Measurements from ENCODE around the gene KDM8. TPM values are rescaled to one million over a fixed set of nuclear protein-coding genes. Genes with fewer than 3 reads are reported as not detected.
"Not testable (repeated sequence)": the region's sequence is repeated elsewhere in the genome, so short reads cannot be mapped to it uniquely, and the experiment has no call there.

KDM8 gene
- total RNA-seq, 4 donors from 2014 or later, result 1.9 to 12.0 (median 4.0) TPM

DNA sequence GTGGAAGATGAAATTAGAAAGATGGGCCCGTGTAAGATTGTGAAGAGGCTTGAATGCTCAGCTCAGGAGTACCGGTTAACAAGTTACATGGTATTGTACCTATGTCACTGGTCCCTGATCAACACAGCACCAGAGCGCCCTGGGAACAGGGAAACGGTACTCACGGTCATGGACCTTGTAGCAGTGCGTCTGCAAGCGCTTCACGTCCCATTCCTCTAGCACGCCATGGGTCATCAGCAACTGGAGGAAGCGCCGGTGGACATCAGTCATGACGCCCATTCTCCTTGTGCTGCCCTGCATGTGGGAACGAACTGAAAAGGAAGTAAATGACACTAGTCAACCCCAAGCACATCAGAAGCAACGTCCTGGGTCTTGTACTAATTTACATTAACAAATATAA, 53.9 kb downstream of the KDM8 start:
- no peak for ATAC-seq
- WGBS, 2 donors (ENCODE audit: low coverage in 1 of 2), result 61 to 97% methylated on average over 4 to 14 of the region's 14 CpGs
- peak overlapping the region; percentile 76 to 86 (median 86) for H3K27ac ChIP-seq

DNA sequence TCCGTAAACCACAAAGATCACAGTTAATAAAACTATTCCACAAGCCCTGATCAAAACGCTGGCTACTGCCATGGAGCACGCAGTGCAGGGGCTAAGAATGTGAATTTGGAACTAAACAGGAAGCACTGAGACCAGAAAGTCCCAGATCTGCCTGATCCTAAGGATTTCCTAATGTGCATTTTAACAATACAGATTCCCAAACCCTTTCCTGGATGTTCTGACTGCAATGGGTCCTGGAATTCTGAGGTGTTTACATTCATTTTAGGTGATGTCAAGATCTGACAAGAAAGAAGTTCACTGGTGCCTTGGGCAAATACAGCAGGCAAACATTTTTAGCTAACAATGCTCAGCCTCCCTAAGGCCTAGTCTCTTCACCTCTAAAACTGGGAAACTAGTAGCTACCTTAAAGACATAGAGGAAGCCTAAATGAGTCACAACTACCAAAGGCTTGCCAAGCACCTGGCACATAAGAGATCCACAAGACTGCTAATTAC, 55.0 kb downstream of the KDM8 start:
- TF ChIP-seq POLR2AphosphoS5 (IDR thresholded peaks at IDR 0.05) (peak; percentile 94), EP300 (IDR thresholded peaks at IDR 0.05) (no peak), POLR2A (IDR thresholded peaks at IDR 0.05) (no peak)
- TF ChIP-seq, protein P1, sequence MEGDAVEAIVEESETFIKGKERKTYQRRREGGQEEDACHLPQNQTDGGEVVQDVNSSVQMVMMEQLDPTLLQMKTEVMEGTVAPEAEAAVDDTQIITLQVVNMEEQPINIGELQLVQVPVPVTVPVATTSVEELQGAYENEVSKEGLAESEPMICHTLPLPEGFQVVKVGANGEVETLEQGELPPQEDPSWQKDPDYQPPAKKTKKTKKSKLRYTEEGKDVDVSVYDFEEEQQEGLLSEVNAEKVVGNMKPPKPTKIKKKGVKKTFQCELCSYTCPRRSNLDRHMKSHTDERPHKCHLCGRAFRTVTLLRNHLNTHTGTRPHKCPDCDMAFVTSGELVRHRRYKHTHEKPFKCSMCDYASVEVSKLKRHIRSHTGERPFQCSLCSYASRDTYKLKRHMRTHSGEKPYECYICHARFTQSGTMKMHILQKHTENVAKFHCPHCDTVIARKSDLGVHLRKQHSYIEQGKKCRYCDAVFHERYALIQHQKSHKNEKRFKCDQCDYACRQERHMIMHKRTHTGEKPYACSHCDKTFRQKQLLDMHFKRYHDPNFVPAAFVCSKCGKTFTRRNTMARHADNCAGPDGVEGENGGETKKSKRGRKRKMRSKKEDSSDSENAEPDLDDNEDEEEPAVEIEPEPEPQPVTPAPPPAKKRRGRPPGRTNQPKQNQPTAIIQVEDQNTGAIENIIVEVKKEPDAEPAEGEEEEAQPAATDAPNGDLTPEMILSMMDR (IDR thresholded peaks at IDR 0.05), result no peak
- H3K27me3 ChIP-seq, result no peaks in the 10 kb centered on the region
- H3K4me3 ChIP-seq, result no peak overlapping the region
- H3K36me3 ChIP-seq, result peaks cover 0 to 17% of the 10 kb centered on the region in 2 donors
- WGBS, 2 donors (ENCODE audit: low coverage in 1 of 2), result 29 to 37% methylated on average over 1 to 3 of the region's 3 CpGs
- H3K27ac ChIP-seq, result peak overlapping the region; percentile 76 to 86 (median 86)
- peak; percentile 68 for ATAC-seq
- H3K9me3 ChIP-seq, result no peaks in the 10 kb centered on the region
- H3K4me1 ChIP-seq, result peaks cover 10 to 91% (median 34%) of the 10 kb centered on the region in 3 donors

More for the DNA sequence above, 53.9 kb downstream of the KDM8 start:
- H3K4me1 ChIP-seq, result peaks cover 10 to 97% (median 40%) of the 10 kb centered on the region in 3 donors
- H3K36me3 ChIP-seq, result peaks cover 0 to 17% of the 10 kb centered on the region in 2 donors
- H3K9me3 ChIP-seq, result no peaks in the 10 kb centered on the region
- no peak overlapping the region for H3K4me3 ChIP-seq
- TF ChIP-seq POLR2AphosphoS5 (IDR thresholded peaks at IDR 0.05) (no peak), POLR2A (IDR thresholded peaks at IDR 0.05) (no peak), EP300 (IDR thresholded peaks at IDR 0.05) (no peak)
- TF ChIP-seq, protein P1 (IDR thresholded peaks at IDR 0.05), result no peak
- no peaks in the 10 kb centered on the region for H3K27me3 ChIP-seq

DNA sequence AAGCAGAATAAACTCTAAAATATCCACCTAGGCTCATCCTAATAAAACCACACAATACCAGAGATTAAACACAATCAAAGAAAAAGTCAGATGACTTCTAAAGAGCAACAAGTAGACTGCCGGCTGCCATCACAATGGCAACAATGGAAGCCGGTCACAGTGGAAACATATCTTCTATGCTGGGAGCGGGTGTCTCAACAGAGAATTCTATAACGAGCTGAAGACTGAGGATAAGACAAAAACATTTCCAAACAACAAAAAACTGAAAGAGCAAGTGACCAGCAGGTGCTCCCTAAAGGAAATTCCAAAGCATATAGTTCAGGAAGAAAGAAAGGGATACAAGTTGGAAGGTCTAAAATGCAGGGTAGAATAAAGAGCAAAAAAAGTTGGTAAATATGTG, 56.4 kb downstream of the KDM8 start:
- Histone ChIP-seq H3K27me3 (no peaks in the 10 kb centered on the region), H3K27ac (peak overlapping the region; percentile 76 to 86 (median 86)), H3K4me1 (peaks cover 10 to 89% (median 22%) of the 10 kb centered on the region in 3 donors), H3K36me3 (peaks cover 0 to 17% of the 10 kb centered on the region in 2 donors), H3K4me3 (no peak overlapping the region), H3K9me3 (no peaks in the 10 kb centered on the region)
- no peak for TF ChIP-seq POLR2AphosphoS5 (IDR thresholded peaks at IDR 0.05)
- TF ChIP-seq, protein P1 (IDR thresholded peaks at IDR 0.05), result no peak
- no peak for TF ChIP-seq EP300 (IDR thresholded peaks at IDR 0.05)
- no peak for TF ChIP-seq POLR2A (IDR thresholded peaks at IDR 0.05)
- WGBS, 2 donors (ENCODE audit: low coverage in 1 of 2), result 52 to 64% methylated on average over 3 of the region's 4 CpGs
- no peak for ATAC-seq

DNA sequence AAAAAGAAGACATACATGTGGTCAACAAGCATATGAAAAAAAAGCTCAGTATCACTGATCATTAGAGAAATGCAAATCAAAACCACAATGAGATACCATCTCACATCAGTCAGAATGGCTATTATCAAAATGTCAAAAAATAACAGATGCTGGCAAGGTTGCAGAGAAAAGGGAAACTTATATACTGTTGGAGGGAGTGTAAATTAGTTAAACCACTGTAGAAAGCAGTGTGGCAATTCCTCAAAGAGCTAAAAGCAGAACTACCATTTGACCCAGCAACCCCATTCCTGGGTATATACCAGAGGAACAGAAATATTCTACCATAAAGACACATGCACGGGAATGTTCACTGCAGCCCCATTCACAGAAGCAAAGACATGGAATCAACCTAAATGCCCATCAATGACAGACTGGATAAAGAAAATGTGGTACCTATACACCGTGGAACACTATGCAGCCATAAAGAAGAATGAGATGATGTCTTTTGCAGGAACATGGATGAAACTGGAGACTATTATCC, 59.6 kb downstream of the KDM8 start:
- not testable (repeated sequence) for H3K27ac ChIP-seq, H3K36me3 ChIP-seq, H3K27me3 ChIP-seq, H3K4me3 ChIP-seq, ATAC-seq, H3K9me3 ChIP-seq
- peaks cover 6 to 67% (median 16%) of the 10 kb centered on the region in 3 donors for H3K4me1 ChIP-seq
- WGBS, 2 donors (ENCODE audit: low coverage in 1 of 2), result 79 to 94% methylated on average over 2 of the region's 2 CpGs

DNA sequence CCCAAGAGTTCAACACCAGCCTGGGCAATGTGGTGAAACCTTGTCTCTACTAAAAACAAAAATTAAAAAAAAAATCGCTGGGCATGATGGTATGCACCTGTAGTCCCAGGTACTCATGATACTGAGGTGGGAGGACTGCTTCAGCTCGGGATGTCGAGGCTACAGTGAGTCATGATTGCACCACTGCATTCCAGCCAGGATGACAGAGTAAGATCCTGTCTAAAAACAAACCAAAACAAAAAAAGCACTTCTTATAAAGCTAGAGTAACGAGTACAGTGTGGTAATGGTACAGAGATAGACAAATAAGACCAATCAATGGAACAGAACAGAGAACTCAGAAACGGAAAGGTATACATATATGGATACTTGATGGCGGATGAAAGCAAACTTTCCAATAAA, 60.8 kb downstream of the KDM8 start:
- TF ChIP-seq EP300 (IDR thresholded peaks at IDR 0.05), result no peak
- TF ChIP-seq POLR2A (IDR thresholded peaks at IDR 0.05), result no peak
- TF ChIP-seq POLR2AphosphoS5 (IDR thresholded peaks at IDR 0.05), result peak; percentile 62
- H3K27ac ChIP-seq, result peak overlapping the region in 3 of 4 donors; percentile 8 to 53 (median 32)
- 37 to 55% methylated on average over 4 to 6 of the region's 6 CpGs for WGBS, 2 donors (ENCODE audit: low coverage in 1 of 2)
- H3K4me3 ChIP-seq, result no peak overlapping the region
- H3K4me1 ChIP-seq, result peaks cover 0 to 60% (median 10%) of the 10 kb centered on the region in 3 donors
- no peaks in the 10 kb centered on the region for H3K36me3 ChIP-seq
- H3K9me3 ChIP-seq, result no peaks in the 10 kb centered on the region
- peak; percentile 69 for ATAC-seq
- H3K27me3 ChIP-seq, result no peaks in the 10 kb centered on the region

DNA sequence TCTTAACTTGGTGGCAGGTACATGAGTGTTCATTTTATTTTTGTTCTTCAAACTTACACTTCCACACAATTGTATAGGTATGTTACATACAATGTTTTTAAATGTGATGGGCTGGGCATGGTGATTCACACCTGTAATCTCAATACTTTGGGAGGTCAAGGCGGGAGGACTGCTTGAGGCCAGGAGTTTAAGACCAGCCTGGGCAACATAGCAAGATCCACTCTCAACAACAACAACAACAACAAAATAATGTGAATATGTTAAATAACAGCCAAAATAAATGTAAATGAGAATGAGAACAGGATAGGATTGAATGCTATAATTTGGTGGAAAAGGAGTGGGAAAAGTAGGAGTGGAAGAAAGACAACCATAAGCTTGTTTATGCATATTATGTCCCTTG, 62.7 kb downstream of the KDM8 start:
- TF ChIP-seq POLR2AphosphoS5 (IDR thresholded peaks at IDR 0.05) (no peak), EP300 (IDR thresholded peaks at IDR 0.05) (no peak), POLR2A (IDR thresholded peaks at IDR 0.05) (no peak)
- TF ChIP-seq, protein P1 (IDR thresholded peaks at IDR 0.05), result no peak
- Histone ChIP-seq H3K27me3 (no peaks in the 10 kb centered on the region), H3K27ac (peak overlapping the region in 1 of 4 donors; percentile 3)

More for the DNA sequence above, 62.7 kb downstream of the KDM8 start:
- H3K9me3 ChIP-seq, result no peaks in the 10 kb centered on the region
- H3K4me3 ChIP-seq, result no peak overlapping the region
- H3K4me1 ChIP-seq, result peaks cover 0 to 50% (median 4%) of the 10 kb centered on the region in 3 donors
- 88 to 90% methylated on average over 1 of the region's 1 CpG for WGBS, 2 donors (ENCODE audit: low coverage in 1 of 2)
- H3K36me3 ChIP-seq, result no peaks in the 10 kb centered on the region
- no peak for ATAC-seq

Measured in gastroesophageal sphincter (tissue), 4 donors.